Mucosa of descending colon (tissue), 3 donors: ENCODE measurements around the gene TFEB. TPM values are rescaled to one million over a fixed set of nuclear protein-coding genes. Genes with fewer than 3 reads are reported as not detected.
A peak's percentile ranks its signal among the peaks of the same experiment; 100 is the strongest.

Experiments
- ATAC-seq: fragments of 200-7000 bp; cut with Tn5 transposase; one replicate; pipeline ENCODE4 v1.9.1; 2020; ENCODE audit warnings: mild to moderate bottlenecking, moderate library complexity
- DNase-seq, 3 donors: peaks; one replicate each; pipeline ENCODE4 v3.0.0-alpha.2; 2020
- H3K36me3 ChIP-seq: fragments of 200-600 bp; one replicate; pipeline ENCODE4 v1.8.0; 2021; ENCODE audit warnings: low read depth, mild to moderate bottlenecking
- H3K4me1 ChIP-seq: fragments of 200-600 bp; one replicate; pipeline ENCODE4 v1.8.0; 2021; ENCODE audit warnings: low read depth, mild to moderate bottlenecking
- H3K4me3 ChIP-seq: fragments of 200-600 bp; one replicate; pipeline ENCODE4 v1.8.0; 2021; ENCODE audit warnings: mild to moderate bottlenecking
- H3K9me3 ChIP-seq: fragments of 200-600 bp; one replicate; pipeline ENCODE4 v1.8.0; 2021; ENCODE audit warnings: mild to moderate bottlenecking
- intact Hi-C, 2 donors: fragments of 100-400 bp; cut with DNase I in 1 of 2; cut with micrococcal nuclease in 1 of 2; formaldehyde crosslinking; loops; one replicate each; pipeline versions ENCODE4 v1.11.0 to v1.11.1; 2022; cut with DNase I, micrococcal nuclease
- total RNA-seq, 3 donors: library from RNA; stranded (reverse); fragmentation: NEBNext Ultra II Directional in 2 of 3; extraction: Animal tissue kit (Norgen Biotek cat#: 25700) in 2 of 3; gene quantifications; one replicate each; pipeline versions ENCODE4 v1.2.1 to v1.2.4, GENCODE V29; 2021 to 2023
- TF ChIP-seq, protein P1 (sequence below): fragments of 200-600 bp; IDR thresholded peaks from one replicate; pipeline ENCODE4 v1.8.0; 2022; ENCODE audit warnings: antibody characterized with exemption, mild to moderate bottlenecking
- donor health status: DM: no; HTN: no; CAD: no; lungs with moderate emphysema.
- donor health status: DM: no; HTN: no; CAD: no.
- donor health status: DM: no; HTN: yes; CAD: no.

TFEB gene
- total RNA-seq, 3 donors from 2014 or later = 35.2 to 44.5 (median 40.2) TPM

DNA sequence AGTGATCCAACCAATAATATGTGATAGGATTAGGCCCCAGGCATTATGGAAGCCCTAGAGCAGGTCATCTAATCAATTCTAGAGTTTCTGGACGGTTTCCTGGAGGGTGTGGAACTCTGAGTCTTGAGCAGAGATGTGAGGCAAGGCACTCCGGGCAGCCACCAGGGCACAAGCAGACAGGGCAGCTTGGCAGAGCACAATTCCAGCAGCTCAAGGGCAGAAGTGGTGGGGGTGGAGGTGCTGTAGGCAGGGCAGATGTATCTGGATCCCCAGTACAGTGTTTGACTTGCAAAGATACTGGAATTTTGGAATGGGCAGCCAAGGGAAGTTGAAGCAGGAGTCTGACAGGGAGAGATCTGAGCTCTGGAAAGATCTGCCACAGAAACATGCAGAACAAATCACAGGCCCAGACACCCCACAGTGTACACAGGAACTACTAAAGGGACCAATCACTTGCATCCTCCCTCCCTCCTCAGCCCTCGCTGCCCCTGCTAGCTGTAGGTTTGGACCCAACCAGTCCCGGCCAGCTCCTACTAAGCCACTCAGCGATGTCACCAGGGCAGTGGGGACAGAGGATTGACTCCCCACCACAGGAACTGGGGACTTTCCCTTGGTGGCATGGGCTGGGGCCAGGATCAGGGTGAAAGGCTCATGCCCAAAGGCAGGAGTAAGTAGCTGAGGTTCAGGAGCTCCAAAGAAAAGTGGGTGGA is 47.0 kb downstream of the TFEB start:
- Histone ChIP-seq H3K9me3 (no peaks in the 10 kb centered on the region), H3K4me1 (peaks cover 3% of the 10 kb centered on the region), H3K4me3 (no peak overlapping the region), H3K36me3 (no peaks in the 10 kb centered on the region)
- intact Hi-C loops = no loop called here
- DNase-seq = no peak
- TF ChIP-seq, protein P1, sequence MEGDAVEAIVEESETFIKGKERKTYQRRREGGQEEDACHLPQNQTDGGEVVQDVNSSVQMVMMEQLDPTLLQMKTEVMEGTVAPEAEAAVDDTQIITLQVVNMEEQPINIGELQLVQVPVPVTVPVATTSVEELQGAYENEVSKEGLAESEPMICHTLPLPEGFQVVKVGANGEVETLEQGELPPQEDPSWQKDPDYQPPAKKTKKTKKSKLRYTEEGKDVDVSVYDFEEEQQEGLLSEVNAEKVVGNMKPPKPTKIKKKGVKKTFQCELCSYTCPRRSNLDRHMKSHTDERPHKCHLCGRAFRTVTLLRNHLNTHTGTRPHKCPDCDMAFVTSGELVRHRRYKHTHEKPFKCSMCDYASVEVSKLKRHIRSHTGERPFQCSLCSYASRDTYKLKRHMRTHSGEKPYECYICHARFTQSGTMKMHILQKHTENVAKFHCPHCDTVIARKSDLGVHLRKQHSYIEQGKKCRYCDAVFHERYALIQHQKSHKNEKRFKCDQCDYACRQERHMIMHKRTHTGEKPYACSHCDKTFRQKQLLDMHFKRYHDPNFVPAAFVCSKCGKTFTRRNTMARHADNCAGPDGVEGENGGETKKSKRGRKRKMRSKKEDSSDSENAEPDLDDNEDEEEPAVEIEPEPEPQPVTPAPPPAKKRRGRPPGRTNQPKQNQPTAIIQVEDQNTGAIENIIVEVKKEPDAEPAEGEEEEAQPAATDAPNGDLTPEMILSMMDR = no peak
- no peak for ATAC-seq

DNA sequence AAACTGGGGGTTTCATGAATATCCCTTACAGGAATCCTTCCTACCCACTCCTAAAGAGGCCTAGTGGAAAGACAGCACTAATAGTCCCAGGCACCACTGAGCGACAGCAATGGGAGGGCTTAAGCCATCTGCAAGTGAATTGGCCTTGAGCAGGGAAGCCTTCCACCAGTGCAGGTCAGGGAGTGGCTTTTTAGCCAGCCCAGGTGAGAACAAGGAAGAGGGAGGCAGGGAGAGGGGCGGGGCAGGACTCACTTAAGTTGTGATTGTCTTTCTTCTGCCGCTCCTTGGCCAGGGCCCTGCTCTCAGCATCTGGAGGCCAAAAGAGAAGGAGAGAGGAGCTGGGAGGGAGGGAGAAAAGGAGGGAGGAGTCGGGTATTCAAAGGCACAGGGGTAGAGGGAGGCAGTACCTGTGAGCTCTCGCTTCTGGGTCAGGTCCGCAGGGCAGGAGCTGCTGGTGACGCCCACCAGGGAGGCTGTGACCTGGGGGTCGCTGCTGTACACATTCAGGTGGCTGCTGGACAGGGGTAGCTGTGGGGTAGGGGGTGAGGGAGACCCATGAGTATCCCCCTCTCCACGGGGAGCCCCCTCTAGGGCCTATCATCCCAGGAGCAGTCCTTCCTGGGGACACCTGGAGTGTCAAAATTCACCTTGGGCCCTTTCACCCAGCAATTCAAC is 47.8 kb downstream of the TFEB start:
- DNase-seq = peak; percentile 78 to 87 (median 79)
- ATAC-seq = peak; percentile 78

DNA sequence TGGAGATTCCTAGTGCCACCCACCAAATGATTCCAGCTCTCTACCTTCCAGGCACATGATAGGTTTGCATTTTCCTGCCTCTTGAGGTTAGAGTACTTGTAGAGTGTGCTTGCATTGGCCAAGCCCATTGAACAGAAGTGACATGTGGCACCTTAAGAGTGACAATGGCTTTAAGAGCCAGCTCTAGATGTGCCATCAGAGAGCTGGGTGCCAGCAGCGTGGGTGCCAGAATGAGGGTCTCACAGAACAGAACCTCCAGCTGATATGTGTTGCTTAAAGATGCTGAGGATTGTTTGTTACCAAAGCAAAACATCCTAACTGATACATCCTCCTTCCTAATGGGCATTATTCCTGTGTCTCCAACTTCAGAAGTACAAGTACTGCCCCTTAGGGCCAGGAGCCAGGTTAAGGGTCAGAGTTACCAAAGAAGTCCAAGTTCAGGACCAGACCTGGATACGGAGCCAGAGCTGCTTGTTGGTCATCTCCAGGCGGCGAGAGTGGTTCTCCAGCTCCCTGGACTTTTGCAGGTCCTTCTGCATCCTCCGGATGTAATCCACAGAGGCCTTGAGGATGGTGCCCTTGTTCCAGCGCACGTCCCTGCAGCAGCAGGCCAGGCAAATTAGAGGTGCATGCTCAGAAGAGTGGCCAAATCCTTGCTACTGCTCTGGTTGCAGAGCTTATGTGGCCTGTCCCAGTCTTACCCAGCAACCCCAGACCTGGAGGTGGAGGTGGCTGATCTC is 49.6 kb downstream of the TFEB start:
- no peak for ATAC-seq
- H3K36me3 ChIP-seq = no peaks in the 10 kb centered on the region
- no peaks in the 10 kb centered on the region for H3K9me3 ChIP-seq
- intact Hi-C loops = no loop called here
- H3K4me3 ChIP-seq = no peak overlapping the region
- TF ChIP-seq, protein P1 = no peak
- peaks cover 16% of the 10 kb centered on the region for H3K4me1 ChIP-seq
- no peak for DNase-seq

More for the DNA sequence above, 47.8 kb downstream of the TFEB start:
- no peak overlapping the region for H3K4me3 ChIP-seq
- TF ChIP-seq, protein P1 = no peak
- peaks cover 9% of the 10 kb centered on the region for H3K4me1 ChIP-seq
- no peaks in the 10 kb centered on the region for H3K9me3 ChIP-seq
- intact Hi-C loops = no loop called here
- H3K36me3 ChIP-seq = no peaks in the 10 kb centered on the region

GRCh38 chr6:41684311-41685180 is 50.9 kb downstream of the TFEB start:
- ATAC-seq (no peak), DNase-seq (peak in 1 of 3 donors; percentile 36)
- Histone ChIP-seq H3K36me3 (no peaks in the 10 kb centered on the region), H3K9me3 (no peaks in the 10 kb centered on the region), H3K4me3 (no peak overlapping the region), H3K4me1 (peaks cover 16% of the 10 kb centered on the region)
- TF ChIP-seq, protein P1 = no peak
- intact Hi-C loops = loop anchor here in 1 of 2 donors (5.0 kb wide), 2 partner anchors 82 to 317 kb away; no protein-coding TSS in a partner anchor
